ENCODE data around the gene TAX1BP3. TPM values are rescaled to one million over a fixed set of nuclear protein-coding genes. Genes with fewer than 3 reads are reported as not detected.
"Not testable (repeated sequence)": the region's sequence is repeated elsewhere in the genome, so short reads cannot be mapped to it uniquely, and the experiment has no call there.

Gene TAX1BP3
- total RNA-seq, 1 experiment from 2014 or later, result 122 TPM

DNA sequence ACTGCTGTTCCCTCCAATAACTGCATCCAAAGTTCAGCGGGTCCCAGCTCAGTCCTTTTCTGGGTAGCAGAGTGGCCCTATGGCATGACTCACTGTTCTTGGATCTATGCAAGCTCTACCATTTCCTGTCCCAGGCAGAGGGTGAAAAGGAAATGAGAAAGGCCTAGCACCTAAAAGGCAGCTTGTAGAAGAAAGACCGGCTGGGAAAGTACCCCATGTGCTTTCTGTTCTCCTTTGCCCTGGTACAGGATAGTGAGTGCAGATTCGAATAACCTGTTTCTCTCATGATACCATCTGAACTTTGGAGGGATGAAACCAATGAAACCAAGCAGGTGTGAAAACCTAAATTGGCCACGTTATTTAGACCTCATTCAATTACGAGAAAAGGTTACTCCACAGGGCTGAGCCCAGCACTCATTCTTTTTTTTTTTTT is 42.6 kb upstream of the TAX1BP3 start:
- no peaks in the 10 kb centered on the region for H3K4me1 ChIP-seq (ENCODE audit: control insufficient read depth, insufficient read depth, low read length)
- POLR2A ChIA-PET, result no interaction called here
- H3K27ac ChIP-seq (ENCODE audit: low read length), result no peak overlapping the region
- no TSS peak for BruUV-seq (replicated peaks)
- TF ChIP-seq SIN3A (IDR thresholded peaks at IDR 0.05; ENCODE audit: borderline replicate concordance, insufficient read depth, low read depth, low read length) (no peak), POLR2AphosphoS5 (IDR thresholded peaks at IDR 0.05; ENCODE audit: low read depth, low read length) (no peak), CTCF (IDR thresholded peaks at IDR 0.05) (no peak), REST (IDR thresholded peaks at IDR 0.05; ENCODE audit: insufficient read depth in 1 of 2, low read depth in 2 of 2, low read length in 1 of 2) (no peak), TCF7L2 (IDR thresholded peaks at IDR 0.05; ENCODE audit: low read depth, low read length) (no peak)
- no peak overlapping the region for H3K4me3 ChIP-seq (ENCODE audit: low read depth in 2 of 2, low read length in 2 of 2)
- no peaks in the 10 kb centered on the region for H3K9me3 ChIP-seq (ENCODE audit: control insufficient read depth, insufficient read depth, low read depth, low read length)
- ATAC-seq (no peak), DNase-seq (ENCODE audit: low read depth, low spot score) (no peak)
- intact Hi-C loops (cut with micrococcal nuclease; ENCODE audit: unreplicated experiment), result no loop called here
- CTCF ChIA-PET, result no interaction called here
- H3K27me3 ChIP-seq (ENCODE audit: control insufficient read depth, insufficient read depth, low read length), result no peaks in the 10 kb centered on the region
- H3K36me3 ChIP-seq (ENCODE audit: control insufficient read depth, insufficient read depth, low read length), result peaks cover 2% of the 10 kb centered on the region; the same call in 1 of the 2 replicates
- in situ Hi-C loops (cut with HindIII; ENCODE audit: low pct_unique_long_range_greater_than_20kb, low sequenced_read_pairs), result no loop called here

DNA sequence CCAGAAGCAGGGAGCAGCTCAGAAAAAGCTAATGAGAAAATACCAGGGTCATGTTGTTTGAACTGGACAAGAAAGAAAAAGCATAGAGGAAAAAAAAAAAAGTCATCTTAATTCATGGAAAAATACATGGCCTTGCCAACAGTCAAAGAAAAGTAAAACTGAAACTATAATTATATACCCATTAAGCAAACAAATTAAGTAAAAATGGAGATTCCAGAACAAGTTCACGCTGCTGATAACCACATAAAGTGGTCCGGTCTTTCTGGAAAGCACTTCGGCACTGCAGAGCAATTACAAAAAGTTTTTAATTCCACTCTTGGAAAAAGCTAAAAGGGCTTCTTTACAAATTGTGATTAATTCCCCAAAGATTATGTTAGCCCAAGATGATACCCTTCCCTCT is 40.0 kb upstream of the TAX1BP3 start:
- ATAC-seq, result no peak
- POLR2A ChIA-PET, result no interaction called here
- BruUV-seq (replicated peaks), result no TSS peak
- intact Hi-C loops (cut with micrococcal nuclease; ENCODE audit: unreplicated experiment) (no loop called here), in situ Hi-C loops (cut with HindIII; ENCODE audit: low pct_unique_long_range_greater_than_20kb, low sequenced_read_pairs) (no loop called here)
- no peak for TF ChIP-seq POLR2AphosphoS5 (IDR thresholded peaks at IDR 0.05; ENCODE audit: low read depth, low read length)
- no peak for TF ChIP-seq CTCF (IDR thresholded peaks at IDR 0.05)
- no peak for TF ChIP-seq TCF7L2 (IDR thresholded peaks at IDR 0.05; ENCODE audit: low read depth, low read length)
- TF ChIP-seq REST (IDR thresholded peaks at IDR 0.05; ENCODE audit: insufficient read depth in 1 of 2, low read depth in 2 of 2, low read length in 1 of 2), result no peak
- no peak for TF ChIP-seq SIN3A (IDR thresholded peaks at IDR 0.05; ENCODE audit: borderline replicate concordance, insufficient read depth, low read depth, low read length)
- no peaks in the 10 kb centered on the region for H3K27me3 ChIP-seq (ENCODE audit: control insufficient read depth, insufficient read depth, low read length)
- CTCF ChIA-PET, result no interaction called here
- H3K9me3 ChIP-seq (ENCODE audit: control insufficient read depth, insufficient read depth, low read depth, low read length), result no peaks in the 10 kb centered on the region
- H3K4me3 ChIP-seq (ENCODE audit: low read depth in 2 of 2, low read length in 2 of 2), result no peak overlapping the region
- no peak overlapping the region for H3K27ac ChIP-seq (ENCODE audit: low read length)
- no peak for DNase-seq (ENCODE audit: low read depth, low spot score)
- H3K36me3 ChIP-seq (ENCODE audit: control insufficient read depth, insufficient read depth, low read length), result no peaks in the 10 kb centered on the region
- no peaks in the 10 kb centered on the region for H3K4me1 ChIP-seq (ENCODE audit: control insufficient read depth, insufficient read depth, low read length)

GRCh38 chr17:3705718-3705984 is 37.3 kb upstream of the TAX1BP3 start:
- intact Hi-C loops (cut with micrococcal nuclease; ENCODE audit: unreplicated experiment); H3K4me1 ChIP-seq (ENCODE audit: control insufficient read depth, insufficient read depth, low read length); CTCF ChIA-PET: not testable (repeated sequence)

More at GRCh38 chr17:3705718-3705984, 37.3 kb upstream of the TAX1BP3 start:
- H3K4me3 ChIP-seq (ENCODE audit: low read depth in 2 of 2, low read length in 2 of 2); in situ Hi-C loops (cut with HindIII; ENCODE audit: low pct_unique_long_range_greater_than_20kb, low sequenced_read_pairs); POLR2A ChIA-PET; DNase-seq (ENCODE audit: low read depth, low spot score); H3K27me3 ChIP-seq (ENCODE audit: control insufficient read depth, insufficient read depth, low read length); H3K36me3 ChIP-seq (ENCODE audit: control insufficient read depth, insufficient read depth, low read length); H3K27ac ChIP-seq (ENCODE audit: low read length); BruUV-seq (replicated peaks); H3K9me3 ChIP-seq (ENCODE audit: control insufficient read depth, insufficient read depth, low read depth, low read length); ATAC-seq: not testable (repeated sequence)
